AG09309 (cell line): Measurements from ENCODE around the gene MXD3.
"Not testable (repeated sequence)": the region's sequence is repeated elsewhere in the genome, so short reads cannot be mapped to it uniquely, and the experiment has no call there.

Source experiments
- DNase-seq: peaks from one replicate; pipeline ENCODE4 v3.0.0-alpha.2; 2010; ENCODE audit warnings: low read depth
- H3K4me3 ChIP-seq: 2 replicates; pipeline ENCODE4 v1.5.1; 2011; ENCODE audit warnings: mild to moderate bottlenecking, low read depth, low read length, moderate library complexity; ENCODE audit not compliant: control insufficient read depth
- TF ChIP-seq, protein P1 (sequence below): IDR thresholded peaks from 2 replicates; pipeline ENCODE4 v1.5.1; 2011; ENCODE audit warnings: mild to moderate bottlenecking, low read depth, low read length, inconsistent platforms; ENCODE audit not compliant: insufficient read depth, control insufficient read depth; ENCODE audit errors: missing control alignments

Gene MXD3

GRCh38 chr5:177309351-177310191 lies 2.1 kb downstream of the MXD3 start:
- DNase-seq = no peak
- TF ChIP-seq, protein P1, sequence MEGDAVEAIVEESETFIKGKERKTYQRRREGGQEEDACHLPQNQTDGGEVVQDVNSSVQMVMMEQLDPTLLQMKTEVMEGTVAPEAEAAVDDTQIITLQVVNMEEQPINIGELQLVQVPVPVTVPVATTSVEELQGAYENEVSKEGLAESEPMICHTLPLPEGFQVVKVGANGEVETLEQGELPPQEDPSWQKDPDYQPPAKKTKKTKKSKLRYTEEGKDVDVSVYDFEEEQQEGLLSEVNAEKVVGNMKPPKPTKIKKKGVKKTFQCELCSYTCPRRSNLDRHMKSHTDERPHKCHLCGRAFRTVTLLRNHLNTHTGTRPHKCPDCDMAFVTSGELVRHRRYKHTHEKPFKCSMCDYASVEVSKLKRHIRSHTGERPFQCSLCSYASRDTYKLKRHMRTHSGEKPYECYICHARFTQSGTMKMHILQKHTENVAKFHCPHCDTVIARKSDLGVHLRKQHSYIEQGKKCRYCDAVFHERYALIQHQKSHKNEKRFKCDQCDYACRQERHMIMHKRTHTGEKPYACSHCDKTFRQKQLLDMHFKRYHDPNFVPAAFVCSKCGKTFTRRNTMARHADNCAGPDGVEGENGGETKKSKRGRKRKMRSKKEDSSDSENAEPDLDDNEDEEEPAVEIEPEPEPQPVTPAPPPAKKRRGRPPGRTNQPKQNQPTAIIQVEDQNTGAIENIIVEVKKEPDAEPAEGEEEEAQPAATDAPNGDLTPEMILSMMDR = peak; percentile 88
- H3K4me3 ChIP-seq = no peak overlapping the region

GRCh38 chr5:177308740-177309139 lies 3.0 kb downstream of the MXD3 start:
- H3K4me3 ChIP-seq = no peak overlapping the region
- no peak for DNase-seq
- TF ChIP-seq, protein P1 = no peak

DNA sequence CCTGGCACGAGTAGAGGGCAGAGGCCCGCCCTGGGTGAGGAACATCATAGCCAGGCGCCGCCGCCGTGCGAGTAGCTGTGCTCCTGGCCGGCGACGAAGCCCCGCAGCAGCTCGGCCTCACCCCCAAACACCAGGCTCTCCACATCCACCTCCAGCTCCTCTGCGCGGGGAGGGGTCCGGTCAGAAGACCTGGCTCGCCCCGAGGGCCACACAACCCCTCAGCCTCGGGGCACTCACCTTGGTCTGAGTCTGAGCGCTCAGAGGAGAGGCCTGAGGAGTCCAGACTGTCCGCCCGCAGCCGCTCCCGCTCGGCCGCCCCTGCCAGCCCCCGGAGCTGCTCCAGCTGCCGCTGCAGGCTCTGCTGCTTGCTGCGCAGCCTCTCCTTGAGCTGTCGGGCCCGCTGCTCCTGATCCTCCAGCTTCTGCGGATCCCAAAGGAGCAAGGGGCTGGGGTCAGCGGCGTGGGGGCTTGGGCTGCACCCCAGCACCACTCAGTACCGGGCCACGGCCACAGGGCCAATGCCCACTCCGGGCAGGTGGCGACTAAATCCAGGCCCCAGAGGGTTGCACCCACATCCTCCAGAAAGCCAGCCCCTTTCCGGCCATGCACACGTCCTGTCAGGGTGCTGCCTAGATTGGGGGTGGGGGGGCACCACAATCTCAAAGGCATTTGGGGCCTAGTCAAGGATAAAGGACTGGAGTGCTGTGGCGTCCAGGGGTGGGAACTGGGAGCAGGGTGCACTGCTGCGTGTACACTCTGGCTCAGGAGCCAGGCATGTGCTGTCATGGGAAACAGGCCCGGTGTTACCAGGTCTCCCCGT lies 3.9 kb downstream of the MXD3 start:
- DNase-seq = no peak

DNA sequence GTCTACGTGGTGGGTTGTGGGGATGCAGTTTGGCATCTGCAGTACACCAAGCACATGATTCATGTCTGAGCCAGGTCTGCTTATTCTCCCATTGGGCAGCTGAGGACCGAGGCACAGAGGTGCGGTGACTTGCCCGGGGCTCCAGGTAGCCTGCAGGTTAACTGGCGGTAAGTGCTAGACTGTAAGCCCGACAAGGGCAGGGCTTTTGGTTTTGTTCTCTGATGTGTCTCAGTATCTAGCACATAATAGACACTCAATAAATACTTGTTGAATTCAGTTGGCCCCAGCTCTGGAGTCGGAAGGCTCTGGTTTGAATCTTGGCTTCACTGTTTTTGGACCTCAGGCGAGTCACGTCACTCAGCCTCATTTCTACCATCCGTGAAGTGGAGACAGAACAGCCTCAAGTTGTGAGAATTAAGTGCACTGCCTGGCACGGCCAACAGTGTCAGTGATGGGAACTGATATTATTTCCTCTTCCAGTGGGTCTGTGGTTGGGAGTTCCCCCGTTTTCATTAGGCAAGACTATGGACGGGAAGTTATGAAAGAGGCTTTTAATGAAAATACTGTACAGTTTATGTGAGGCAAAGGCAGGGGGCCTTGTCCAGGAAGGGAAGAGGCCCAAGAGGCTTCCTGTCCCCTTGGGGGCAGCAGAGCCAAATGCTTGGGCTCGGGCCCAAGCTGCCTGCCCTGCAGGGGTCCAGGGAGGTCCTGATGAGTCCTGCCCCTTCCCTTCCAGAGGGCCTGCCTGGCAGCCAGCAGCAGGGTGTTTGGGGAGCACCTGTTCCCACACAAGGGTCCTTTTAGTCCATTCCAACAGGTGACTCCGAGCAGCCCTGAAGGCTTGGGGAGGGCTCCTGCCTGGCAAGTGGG lies 4.8 kb downstream of the MXD3 start:
- TF ChIP-seq, protein P1 = no peak
- H3K4me3 ChIP-seq = no peak overlapping the region
- no peak for DNase-seq

More for the DNA sequence above, 3.9 kb downstream of the MXD3 start:
- TF ChIP-seq, protein P1 = no peak
- H3K4me3 ChIP-seq = no peak overlapping the region

- not testable (repeated sequence) for DNase-seq, H3K4me3 ChIP-seq
Measured at GRCh38 chr5:177306103-177306640, 5.5 kb downstream of the MXD3 start.

DNA sequence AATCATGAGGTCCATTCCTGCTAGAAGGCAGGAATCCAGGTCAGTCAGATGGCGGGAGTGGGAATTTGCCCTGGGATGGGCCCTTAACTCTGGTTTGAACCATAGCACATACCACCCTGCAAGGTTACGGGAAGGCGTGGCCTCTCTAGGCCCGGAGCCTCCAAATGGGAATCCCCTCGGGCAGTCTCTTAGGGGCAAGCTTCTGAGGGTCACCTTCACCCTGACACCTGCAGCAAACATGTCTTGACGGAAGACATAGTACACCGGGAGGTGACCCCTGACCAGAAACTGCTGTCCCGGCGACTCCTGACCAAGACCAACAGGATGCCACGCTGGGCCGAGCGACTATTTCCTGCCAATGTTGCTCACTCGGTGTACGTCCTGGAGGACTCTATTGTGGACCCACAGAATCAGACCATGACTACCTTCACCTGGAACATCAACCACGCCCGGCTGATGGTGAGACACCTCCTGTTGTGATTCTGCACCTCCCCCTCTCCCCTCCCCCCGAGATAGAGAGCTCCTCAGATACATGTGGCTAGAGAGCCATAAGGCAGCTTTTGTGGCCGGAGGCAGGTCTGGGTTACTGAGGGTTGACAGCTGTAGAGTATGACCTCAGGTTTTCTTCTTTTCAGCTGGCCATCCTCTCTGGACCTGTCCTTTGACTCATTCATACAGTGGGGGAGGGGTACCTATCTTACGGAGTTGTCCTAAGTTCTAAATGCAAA lies 7.1 kb downstream of the MXD3 start:
- TF ChIP-seq, protein P1 = no peak

More for the DNA sequence above, 7.1 kb downstream of the MXD3 start:
- H3K4me3 ChIP-seq = peak overlapping the region; percentile 83
- DNase-seq = no peak
